Islet of Langerhans (tissue), 1 donor: ENCODE data around the gene AXIN1.
"Not testable (repeated sequence)": the region's sequence is repeated elsewhere in the genome, so short reads cannot be mapped to it uniquely, and the experiment has no call there.

Experiments
- FAIRE-seq: peaks from one replicate; lab custom pipeline; 2011; peaks lifted over from hg19 to GRCh38; lab: Jason Lieb, UNC

The AXIN1 gene

DNA sequence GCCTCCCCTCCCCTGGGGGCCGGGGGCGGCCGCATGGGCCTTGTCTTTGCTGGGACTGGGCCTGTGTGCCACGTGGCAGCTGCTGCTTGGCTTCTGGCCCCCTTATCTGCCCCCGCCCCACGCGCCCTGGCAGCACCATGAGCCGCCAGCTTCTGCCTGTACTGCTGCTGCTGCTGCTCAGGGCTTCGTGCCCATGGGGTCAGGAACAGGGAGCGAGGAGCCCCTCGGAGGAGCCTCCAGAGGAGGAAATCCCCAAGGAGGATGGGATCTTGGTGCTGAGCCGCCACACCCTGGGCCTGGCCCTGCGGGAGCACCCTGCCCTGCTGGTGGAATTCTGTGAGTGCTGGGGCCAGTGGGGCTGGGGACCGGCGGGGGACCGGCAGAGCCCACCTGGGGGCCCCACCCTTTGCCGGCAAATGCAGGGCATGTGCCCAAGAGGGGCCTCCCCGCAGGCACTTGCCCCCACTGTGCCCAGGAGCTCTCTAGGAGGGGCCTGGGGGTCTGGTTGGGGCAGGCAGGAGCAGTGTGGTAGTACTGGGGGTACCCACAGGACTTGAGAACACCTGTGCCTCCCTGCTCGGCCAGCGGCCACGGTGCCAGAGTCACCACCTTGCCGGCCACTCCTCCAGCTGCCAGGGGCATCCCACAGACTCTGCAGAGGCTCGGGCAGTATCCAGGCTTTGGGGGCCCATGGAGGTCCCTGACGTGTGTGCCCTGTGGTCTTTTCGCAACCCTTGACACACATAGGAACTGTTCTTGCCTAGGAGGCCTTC lies 69.3 kb downstream of the AXIN1 start, which contains the start of gene PDIA2:
TSS of gene PDIA2 (plus strand) at position 132 of the 773 bp plus-strand sequence. CDS start at position 138, 6 bp downstream.
- no peak for FAIRE-seq

DNA sequence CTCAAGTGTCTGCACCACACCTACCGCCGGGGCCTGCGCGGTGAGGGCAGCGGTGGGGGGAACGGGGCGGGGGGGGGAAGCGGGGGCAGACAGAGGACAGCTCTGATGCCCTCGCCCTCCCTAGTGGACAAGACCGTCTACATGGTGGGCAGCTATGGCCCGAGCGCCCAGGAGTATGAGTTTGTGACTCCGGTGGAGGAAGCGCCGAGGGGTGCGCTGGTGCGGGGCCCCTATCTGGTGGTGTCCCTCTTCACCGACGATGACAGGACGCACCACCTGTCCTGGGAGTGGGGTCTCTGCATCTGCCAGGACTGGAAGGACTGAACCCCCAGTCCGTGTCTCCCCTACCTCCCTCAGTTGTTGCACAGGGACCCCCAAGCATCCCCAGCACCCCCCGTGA lies 70.0 kb downstream of the AXIN1 start:
- no peak for FAIRE-seq

DNA sequence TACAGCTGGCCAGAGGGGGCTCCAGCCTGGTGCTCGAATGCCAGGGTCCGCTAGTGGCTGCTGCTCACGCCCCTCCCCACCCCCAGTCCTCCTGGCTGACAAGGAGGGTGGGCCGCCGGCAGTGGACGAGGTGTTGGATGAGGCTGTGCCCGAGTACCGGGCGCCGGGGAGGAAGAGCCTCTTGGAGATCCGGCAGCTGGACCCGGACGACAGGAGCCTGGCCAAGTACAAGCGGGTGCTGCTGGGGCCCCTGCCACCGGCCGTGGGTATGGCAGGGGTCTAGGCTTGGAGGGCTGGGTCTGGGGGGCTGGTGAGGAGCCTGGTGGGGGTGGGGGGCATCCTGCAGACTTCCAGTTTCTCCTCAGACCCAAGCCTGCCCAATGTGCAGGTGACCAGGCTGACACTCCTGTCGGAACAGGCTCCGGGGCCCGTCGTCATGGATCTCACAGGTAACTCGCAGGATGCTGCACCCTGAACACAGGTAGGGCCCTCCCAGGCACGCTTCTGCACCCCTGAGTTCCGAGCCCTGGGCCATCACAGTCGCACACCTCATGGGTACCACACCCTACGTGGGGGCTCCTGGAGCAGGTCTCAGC lies 70.8 kb downstream of the AXIN1 start:
- no peak for FAIRE-seq

DNA sequence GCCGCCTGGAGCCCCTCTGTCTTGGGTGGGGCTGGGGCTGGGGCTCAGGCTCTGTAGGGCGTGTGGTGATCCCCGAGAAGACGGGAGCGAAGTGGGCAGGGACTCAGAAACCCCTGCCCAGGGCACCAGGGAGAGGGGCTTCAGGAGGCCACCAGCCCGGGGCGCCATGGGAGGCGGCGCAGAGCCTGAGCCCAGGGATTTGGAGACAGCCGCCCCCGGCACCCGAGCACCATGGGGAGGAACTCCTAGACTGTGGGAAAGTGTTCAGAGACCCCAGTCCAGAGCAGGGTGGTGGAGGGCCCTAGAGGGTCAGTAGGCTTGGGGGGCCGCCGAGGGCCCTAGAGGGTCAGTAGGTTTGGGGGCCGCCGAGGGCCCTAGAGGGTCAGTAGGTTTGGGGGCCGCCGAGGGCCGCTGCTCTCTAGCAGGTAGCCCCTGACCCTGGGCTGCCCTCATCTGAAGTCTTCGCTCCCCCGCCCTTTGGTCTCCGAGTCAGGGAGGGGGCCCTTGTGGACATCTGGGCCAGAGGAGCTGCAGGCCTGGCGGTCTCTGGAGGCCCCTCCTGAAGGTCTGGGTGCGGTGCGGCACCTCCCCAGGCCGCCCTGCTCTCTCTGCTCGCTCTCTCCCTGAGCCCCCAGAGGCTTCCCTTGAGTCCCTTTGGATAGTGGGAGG lies 71.4 kb downstream of the AXIN1 start:
- no peak for FAIRE-seq

DNA sequence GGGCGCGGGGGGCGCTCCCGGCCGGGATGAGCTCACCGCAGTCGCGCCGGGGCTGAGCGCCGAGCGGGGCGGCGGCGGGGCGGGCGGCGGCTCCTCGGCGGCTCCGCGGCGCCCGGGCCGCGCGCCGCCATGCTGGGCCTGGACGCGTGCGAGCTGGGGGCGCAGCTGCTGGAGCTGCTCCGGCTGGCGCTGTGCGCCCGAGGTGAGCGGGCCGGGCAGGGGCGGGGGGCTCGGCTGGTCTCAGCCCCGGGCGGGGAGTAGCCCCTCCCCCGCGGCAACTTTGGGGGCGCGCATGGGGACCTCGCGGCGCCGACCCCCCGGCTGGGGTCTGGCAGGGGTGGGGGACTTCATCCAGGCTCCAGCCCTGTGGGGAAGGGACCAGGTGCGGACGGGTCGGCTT lies 72.0 kb downstream of the AXIN1 start, which contains the start of gene ARHGDIG:
TSS of gene ARHGDIG (plus strand) at position 40 of the 400 bp plus-strand sequence. CDS start at position 130, 90 bp downstream.
- no peak for FAIRE-seq

DNA sequence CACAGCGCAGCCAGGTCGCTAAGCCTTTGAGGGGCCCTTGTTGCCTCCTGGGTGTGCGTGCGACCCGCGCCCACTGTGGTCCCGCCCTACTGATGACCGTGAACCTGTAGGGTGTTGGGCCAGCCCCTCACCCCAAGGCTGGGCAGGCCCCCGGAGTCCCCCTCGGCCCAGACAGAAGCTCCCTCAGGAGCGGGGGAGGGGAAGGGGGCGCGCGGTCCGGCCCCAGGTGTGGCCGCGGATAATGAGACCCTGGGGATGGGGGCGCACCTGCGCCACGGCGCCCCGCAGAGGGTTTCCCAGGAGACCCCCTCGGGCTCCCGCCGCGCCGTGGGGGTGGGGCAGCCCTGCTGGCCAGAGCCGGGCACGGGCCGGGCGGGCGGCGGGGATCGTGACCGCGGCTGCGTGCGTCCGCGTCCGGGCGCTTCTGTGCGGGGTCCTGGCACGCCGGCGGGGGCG lies 72.5 kb downstream of the AXIN1 start:
- no peak for FAIRE-seq

DNA sequence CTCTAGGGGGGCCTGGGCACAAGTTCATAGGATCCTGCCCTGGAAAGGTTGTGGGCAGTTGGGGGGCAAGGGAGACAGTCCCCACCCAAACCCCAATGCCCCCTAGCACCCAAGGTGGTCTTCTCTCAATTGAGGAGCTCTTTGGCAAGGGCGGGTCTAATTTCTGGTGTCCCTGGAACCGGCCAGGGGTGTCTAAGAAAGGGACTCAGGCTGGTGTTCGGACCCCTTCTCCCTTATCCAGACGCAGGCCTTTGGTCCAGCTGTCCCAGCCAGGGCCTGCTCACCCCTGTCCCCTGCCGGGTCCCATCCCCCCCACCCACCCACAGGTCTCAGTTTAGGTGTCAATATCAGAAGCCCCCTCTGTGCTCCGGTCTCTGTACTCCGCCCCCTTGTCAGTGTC lies 73.0 kb downstream of the AXIN1 start:
- no peak for FAIRE-seq

DNA sequence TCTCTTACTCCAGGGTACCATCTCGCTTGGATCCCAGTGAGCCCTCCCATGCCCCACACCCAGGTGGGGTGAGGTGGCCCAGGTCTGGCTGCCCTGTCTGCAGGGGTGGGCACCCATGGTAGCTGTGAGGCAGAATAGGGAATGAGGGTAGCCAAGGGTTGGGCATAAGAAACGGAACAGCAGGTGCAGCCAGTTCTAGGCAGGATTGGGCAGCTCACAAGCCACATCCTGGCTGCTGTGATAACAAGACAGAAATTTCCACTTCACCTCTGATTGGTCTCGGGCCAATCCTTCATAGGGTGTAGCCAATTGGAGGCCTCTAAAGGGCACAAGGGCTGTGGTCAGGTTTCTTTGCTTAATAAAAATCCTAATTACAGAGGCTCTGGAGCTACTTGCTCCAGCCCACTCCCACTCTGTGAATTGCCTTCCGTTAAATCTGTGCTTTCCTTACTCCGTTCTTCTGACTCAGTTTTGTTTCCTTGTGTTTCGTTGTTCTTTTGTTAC lies 73.6 kb downstream of the AXIN1 start:
- no peak for FAIRE-seq

DNA sequence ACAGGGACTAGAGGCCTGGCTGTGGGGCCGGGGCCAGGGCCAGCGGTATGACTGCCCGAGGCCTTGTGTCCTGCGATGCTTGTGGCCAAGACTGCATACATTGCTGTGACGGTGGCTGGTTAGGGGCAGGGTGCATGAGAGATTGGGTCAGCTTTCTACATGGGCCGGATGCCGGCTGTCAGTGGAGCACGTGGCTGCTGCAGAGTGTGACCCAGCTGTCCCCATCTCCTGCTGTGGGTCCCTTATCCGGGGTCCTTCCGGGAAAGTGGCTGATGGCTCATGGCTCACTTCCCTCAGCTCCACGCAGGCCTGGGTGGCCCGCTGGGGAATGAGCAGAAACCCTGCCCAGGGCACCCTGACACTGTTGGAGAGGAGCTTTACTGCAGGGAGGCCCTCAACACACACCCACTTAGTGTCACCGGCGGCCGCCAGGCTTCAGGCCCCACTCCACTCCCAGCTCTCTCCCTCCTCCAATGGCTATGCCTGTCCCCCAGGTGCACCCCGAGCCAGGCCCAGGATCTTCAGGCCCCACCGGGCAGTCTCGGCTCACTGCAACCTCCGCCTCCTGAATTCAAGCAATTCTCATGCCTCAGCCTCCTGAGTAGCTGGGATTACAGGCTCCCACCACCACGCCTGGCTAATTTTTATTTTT lies 76.0 kb downstream of the AXIN1 start:
- no peak for FAIRE-seq

DNA sequence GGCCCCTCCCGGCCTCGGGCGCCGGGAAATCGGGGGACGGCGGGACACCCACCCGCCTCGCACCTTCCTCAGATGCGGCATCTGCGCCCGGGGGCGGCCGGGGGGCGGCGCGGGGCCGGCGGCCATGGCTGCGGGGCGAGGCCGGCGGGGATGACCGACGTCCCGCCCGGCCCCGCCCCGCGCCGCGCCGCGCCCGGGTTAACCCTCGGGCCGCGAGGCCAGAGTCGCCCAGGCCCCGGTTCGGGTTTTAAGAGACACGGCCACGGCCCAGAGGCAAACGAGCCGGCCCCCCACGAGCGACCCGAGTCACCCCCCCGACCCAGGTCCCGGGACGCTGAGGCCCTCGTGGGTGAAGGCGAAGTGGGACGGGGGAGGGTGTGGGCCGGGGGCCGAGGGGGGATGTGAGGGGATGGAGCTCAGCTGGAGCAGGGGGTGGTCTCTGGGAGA lies 76.7 kb downstream of the AXIN1 start, which contains the start of gene RGS11:
TSS of gene RGS11 (minus strand) at position 159 of the 447 bp plus-strand sequence. CDS start at position 126, 33 bp downstream.
- no peak for FAIRE-seq

DNA sequence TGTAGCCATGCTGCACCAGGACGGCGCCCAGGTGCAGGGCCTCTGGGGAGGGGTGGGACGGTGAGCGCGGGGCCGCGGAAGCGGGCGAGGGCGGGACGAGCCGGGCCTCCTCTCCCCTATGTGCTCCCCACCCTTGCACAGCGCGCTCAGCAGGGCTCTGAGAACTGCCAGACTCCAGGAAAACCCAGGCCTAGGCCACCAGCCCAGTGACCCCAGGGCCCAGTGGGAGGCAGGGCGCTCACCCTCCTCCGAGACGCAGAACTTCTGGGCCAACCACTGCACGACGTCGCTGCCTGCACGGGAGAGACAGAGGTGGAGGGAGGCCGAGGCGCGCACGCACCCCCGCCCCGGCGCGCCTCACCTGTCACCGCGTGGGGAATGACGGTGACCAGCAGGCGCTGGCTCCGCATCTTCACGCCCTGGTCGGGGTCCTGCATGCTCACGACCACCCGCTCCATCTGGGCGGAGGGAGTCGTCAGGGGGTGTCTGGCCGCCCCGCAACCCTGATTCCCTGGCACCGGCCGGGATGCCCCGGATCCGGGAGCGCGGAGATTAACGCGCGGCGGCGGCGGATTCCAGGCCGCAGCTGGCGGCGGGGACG lies 77.4 kb downstream of the AXIN1 start:
- FAIRE-seq, result no peak

DNA sequence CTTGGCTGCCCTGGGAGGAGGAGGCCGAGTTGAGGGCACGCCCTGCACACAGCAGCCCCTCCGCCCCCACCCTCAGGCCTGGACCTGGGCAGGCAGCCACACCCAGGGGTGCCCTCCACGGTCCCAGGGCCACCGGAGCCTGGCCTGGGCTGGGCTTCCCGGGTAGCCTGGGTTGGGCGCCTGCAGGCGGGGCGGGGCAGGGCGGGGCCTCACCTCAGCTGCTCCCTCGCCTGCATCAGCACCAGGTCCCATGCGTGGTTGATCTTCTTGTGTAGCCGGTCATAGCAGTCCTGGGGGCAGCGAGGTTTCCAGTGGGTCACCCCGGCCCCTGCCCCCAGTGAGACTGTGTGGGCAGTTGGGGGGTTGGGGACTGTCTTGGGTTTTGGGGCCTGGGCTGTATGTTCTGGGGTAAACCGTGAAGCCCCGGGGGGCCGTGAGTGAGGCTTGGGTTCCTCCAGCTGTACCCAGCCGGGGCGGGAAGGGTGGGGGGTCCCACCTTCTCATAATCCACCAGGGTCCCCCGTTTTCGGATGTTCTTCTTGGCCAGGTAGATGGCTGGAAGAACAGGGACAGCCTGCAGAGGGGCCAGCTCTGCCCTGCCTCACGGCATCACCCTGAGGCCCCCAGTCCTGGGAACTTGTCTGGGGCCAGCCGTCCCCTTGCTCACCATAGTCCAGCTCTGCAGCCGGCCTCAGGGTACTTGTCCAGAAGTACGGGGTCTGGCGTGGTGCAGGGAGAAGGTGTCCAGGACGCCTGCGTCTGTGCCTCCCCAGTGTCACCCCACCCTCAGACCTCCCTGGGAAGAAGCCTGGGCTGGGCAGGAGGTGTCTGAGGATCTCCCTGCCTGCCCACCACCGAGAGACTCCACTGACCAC lies 78.7 kb downstream of the AXIN1 start:
- FAIRE-seq, result no peak

DNA sequence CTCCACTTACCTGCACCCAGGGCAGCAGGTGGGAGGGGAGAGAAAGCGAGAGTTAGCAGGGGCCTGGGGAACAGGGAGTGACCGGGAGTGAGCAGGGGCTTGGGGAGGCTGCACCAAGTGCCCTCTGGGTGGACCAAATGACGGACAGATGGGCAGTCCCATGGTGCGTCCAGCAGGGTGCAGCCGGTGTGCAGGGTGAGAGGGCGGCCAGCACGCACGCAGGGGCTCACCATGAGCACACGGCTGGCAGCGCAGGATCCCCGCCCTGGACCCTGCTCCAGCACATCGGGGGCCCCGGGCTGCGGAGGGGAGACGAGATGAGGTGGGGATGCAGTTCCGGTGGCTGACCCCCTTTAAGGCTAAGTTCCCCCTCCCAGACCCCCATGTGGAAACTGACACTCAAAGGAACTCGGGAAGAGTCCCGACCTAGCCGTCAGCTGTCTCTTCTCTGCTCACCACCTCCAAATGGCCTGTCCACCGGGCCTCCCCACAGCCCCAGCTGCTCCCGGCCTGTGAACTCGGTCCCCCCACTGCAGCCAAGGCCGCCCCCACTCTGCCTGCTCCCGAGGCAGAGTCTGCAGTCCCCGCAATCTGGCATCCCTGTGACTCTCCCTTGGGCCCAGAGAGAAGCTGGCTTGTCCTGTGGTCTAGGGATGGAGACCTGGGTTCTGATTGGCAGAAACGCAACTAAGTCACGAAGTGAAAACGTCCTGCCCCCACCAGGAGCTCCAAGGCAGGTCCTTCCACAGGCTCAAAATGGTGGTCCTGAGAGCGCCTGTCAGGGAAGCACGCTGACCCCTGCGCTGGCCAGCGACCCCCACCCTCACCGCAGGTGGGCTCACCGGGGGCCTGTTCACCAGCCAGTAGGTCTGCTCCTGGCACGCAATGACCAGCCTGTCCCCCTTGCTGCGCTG lies 79.6 kb downstream of the AXIN1 start:
- no peak for FAIRE-seq

DNA sequence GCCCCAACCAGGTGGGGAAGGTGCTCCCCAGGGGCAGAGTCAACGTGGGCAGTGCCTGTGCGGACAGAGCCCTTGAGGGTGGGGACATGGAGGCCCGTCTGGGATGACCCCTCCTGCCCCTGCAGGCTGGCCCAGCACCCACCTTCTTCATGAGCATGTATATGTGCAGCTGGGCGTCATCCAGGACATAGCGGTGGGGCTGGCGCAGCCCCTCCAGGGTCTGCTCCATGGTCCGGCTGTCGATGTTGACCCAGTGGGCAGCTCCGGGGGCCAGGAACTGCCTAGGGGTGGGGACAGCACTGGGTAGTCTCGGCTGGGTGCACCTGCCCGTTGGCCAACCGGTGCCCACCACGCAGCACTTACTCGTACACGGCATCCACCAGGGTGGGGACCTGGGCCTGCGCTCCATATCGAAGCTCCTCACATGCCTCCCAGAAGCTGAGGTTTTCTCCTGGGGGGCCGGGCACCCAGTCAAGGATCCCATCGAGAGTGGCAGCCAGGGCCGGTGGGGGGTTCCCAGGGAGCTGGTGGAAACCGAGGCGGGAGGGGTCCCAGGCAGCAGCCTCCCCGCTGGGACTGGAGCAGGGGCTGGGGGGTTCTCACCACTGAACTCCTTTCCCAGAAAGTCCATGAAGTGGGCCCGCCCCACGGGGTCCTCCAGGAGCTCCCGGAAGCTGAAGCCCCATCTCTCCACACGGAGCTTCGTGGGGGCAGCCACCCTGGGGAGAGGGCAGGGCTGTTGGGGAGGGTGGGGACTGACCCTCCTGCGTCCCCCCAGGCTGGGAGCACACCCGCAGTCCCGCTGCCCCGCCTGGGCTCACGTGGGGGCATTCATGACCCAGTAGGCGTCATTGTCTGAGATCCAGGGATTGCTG lies 81.9 kb downstream of the AXIN1 start:
- no peak for FAIRE-seq

DNA sequence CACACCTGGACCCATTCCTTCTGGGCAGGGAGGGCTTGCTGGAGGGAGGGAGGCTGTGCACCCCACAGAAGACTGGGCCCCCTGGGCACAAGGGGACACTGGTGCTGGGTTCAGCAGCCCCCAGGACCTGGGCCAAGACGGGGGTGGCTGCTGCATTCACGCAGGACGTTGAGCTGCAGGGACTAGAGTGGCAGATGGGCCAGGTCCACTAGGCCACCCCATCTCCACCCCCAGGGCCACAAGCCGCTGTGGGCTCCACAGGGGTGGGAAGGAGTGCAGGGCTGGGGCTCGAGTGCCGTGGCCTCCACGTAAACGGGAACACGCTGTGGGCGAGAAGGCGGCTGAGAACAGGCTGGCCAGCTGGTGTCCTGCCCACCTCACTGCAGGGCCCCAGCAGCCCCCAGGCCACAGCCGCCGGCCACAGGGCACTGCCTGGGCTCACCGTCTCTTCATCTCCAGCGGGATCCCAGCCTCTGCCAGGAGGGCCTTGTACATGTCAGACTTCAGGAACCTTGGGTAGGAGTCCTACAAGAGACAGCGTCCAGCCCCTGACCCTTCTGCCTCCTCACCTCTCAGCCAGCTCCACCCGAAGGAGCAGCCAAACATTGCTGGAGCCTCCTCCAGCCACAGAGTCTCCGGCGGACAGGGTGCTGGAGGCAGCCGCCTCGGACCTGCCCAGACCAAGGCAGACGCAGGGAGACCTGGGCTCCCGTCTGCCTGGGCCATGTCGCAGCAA lies 83.3 kb downstream of the AXIN1 start:
- FAIRE-seq, result no peak

DNA sequence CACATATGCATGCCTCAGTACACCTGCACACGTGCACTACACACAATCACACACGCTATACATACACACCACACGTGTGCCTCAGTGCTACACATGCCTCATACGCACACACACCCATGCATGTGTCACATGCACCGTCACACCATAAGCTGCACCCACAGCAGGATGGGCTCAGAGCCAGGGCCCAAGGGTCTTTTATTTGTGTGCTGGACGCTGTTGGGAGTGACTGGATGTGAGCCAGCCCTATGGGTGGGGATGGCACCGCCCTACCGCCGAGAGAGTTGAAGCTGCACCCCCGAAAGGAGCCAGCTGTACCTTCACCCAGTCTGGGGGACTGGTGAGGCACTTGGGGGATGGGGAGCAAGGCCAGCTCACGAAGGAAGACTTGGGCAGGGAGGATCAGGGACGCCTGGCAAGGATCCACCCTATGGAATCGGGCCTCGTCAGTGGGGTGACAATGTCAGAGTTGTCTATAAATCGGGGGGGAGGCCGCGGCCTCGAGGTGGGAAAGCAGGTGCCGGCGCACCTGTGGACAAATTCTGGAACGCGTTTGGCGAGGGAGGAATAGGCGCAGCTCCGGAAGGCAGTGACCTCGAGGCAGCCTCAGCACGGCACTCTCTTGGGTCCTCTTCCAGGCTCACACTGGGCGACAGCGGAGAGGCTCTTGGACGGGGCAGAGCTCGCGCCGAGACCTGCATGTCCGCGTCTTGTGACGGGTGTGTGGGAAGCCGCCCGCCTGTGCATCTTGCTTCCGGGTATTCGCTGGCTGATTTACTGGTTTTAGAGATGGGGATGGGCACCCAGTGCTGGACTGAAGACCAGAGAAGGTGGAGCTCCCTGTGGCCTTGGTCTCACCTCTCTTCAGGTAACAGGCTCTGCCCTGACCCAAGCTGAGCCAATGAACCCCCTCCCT lies 84.1 kb downstream of the AXIN1 start:
- no peak for FAIRE-seq

DNA sequence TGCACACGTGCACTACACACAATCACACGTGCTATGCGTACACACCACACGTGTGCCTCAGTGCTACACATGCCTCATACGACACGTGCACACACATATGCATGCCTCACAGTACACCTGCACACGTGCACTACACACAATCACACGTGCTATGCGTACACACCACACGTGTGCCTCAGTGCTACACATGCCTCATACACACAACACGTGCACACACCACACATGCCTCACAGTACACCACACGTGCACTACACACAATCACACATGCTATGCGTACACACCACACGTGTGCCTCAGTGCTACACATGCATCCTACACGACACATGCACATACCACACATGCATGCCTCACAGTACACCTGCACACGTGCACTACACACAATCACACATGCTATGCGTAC lies 85.0 kb downstream of the AXIN1 start:
- not testable (repeated sequence) for FAIRE-seq
